ENCODE results near the gene HDAC5.

Gene HDAC5

DNA sequence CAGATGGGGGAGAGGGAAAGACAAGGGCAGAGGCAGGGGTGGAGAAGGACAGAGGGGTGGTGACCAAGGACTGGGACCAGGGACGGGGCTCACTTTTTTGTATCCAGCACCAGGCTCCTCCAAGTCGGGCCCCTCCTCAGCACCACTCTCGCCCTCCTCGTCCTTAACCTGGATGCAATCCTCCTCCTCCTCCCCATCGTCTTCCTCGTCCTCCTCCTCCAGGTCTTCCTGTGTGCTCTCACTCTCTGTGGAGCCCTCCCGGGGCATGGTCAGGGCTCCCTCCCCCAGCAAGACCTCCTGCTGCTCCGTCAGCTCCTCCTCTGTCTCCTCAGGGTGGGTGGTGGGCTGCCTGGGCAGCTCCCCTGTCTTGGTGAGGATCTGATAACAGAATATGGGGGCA lies 36.1 kb downstream of the HDAC5 start:
- DNase-seq (ENCODE audit: low read depth in 2 of 2): no peak

DNA sequence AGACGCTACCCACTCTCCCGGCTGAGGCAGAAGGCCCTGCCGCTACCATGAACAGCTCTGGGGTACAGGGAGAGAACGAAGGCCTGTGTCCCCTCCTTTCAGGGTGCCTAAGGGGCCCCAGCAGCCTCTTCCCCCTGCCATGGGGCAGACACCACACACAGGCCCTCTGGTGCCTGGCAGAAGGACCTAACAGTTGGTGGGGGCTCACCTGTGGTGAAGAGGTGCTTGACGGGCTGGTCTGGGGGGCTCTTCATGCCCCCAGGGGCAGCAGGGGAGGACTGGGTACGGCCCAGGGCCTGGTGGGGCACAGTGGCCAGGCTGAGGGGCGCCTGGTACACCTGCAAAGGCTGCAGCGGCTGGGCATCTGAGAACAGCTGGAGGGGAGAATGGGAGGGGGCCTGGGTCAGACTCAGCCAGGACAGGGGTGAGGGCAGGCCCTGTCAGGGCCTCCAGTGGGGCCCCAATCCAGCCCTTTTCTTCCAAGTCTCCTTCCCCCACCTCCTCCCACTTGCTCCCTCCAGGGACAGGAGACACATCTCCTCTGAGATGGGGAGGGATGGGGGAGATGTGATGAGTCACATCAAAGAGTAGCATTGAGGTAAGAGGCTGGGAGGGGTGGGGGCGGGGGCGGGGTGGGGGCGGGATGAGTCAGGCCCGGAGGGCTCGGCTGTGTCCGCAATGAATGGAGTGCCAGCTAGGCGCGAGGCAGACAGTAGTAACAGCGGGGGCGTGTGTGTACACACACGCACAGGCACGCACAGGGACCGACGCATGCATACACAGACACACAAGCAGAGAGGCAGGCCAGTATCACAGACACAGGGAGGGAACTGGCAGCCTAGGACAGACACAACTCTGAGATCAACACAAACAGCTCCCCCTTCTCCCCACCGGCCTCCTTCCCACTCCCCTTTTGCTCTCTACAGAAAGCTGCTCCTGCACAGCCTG lies 36.8 kb downstream of the HDAC5 start:
- DNase-seq (ENCODE audit: low read depth in 2 of 2): peak in 1 of 2 donors; percentile 20

DNA sequence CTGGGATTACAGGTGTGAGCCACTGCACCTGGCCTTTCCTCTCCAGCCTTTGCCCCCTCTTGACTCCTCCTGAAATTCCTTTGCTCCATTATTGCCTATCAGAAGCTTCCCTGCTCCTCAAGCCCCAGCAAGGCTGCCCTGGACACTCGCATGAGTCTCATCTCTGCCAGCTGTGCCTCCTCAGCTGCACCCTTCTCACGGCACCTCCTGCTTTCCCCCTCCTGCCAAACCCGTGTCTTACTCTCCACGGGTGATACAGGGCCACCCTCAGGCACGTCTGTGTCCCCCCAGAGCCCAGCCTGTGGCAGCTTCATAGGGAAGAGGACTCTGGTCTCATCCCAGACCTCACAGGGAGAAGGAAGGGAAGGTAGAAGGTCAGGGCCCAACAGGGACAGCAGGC lies 37.5 kb downstream of the HDAC5 start:
- no peak for DNase-seq (ENCODE audit: low read depth in 2 of 2)

DNA sequence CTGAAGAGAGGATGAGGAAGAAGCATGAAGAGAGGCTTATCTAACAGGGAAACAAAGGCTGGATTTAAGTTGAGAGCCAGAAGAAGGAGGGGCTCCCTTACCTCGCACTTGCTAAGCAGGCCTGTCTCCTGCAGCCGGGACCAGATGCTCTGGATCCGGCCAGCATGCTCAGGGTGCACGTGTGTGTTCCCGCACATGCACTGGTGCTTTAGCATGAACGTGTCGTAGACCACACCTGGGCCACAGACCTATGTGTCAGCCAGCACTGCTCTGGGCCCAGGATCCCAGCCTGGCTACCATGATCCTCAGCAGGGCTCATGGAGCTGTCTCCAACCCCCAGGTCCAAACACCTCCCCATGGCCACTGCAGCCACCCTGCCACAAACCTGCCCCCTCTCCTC lies 38.5 kb downstream of the HDAC5 start:
- DNase-seq (ENCODE audit: low read depth in 2 of 2): no peak

- no peak for DNase-seq (ENCODE audit: low read depth in 2 of 2)
Measured at GRCh38 chr17:44084131-44084538, 39.3 kb downstream of the HDAC5 start.

DNA sequence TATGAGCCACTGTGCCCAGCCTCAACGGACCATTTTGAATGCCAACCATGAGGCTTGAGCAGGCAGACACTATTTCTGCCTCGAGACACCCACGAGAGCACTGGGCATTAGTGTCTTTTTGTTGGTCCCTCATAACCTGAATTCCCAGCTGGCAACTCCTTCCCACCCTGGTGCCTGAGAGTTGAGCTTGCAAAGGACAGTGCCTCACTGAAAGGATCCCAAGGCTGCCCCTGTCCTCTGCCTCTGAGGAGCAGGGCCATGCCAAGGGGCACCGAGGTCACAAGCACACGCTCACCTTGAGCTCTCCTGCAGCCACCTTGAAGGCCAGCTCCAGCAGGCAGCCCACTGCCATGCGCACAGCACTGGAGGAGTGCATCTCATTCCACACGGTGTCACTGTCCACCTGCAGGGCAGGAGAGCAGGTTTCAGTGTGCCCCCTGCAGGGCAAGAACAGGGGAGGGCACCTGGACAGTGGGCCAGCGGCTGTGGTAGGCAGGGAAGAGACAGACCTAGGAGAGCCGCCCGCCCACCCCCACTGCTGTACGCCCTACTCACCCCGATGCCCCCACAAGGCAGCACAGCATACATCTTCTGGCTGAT lies 40.1 kb downstream of the HDAC5 start:
- DNase-seq (ENCODE audit: low read depth in 2 of 2): no peak

DNA sequence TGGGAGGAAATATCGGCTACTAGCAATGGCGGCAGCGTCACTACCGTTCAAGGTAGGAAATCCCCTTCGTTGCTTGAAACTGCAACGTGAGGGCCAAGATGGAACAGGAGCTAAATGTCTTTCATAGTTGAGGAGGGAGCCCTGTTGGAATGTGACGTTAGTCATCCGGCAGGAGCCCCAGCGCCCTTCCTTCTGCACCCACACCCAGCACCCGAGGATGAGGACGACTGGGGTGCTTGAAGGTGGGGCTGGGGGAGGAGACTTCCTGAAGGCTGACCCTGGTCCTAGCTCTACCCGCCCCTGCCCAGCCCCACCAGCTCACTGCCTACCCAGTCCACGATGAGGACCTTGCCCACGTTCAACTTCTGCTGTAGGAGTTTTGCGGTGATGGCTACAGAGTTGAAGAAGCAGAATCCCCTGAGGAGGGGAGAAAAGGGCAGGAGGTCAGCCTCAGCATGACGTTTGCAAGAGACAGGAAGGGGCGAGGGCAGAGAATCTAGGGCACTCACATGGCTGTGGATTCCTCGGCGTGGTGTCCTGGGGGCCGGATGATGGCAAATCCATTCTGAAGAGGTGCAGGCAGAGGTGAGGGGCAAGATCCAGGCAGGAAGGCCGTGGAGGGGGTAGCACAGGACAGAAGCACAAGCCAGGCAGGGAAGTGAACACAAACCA lies 41.0 kb downstream of the HDAC5 start:
- DNase-seq (ENCODE audit: low read depth in 2 of 2): no peak

DNA sequence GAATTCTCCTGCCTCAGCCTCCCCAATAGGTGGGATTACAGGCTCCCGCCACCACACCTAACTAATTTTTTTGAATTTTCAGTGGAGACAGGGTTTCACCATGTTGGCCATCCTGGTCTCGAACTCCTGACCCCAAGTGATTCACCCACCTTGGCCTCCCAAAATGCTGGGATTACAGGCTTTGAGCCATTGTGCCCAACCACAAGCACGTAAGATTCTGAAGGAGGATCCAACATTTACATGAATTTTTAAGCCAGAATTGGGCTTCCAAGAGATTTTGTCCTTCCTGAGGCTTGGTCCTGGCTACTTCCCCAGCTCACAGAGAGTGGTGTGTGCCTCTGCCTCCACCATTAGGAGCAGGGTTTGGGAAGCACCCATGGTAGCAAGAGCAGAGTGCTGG lies 41.8 kb downstream of the HDAC5 start:
- no peak for DNase-seq (ENCODE audit: low read depth in 2 of 2)

DNA sequence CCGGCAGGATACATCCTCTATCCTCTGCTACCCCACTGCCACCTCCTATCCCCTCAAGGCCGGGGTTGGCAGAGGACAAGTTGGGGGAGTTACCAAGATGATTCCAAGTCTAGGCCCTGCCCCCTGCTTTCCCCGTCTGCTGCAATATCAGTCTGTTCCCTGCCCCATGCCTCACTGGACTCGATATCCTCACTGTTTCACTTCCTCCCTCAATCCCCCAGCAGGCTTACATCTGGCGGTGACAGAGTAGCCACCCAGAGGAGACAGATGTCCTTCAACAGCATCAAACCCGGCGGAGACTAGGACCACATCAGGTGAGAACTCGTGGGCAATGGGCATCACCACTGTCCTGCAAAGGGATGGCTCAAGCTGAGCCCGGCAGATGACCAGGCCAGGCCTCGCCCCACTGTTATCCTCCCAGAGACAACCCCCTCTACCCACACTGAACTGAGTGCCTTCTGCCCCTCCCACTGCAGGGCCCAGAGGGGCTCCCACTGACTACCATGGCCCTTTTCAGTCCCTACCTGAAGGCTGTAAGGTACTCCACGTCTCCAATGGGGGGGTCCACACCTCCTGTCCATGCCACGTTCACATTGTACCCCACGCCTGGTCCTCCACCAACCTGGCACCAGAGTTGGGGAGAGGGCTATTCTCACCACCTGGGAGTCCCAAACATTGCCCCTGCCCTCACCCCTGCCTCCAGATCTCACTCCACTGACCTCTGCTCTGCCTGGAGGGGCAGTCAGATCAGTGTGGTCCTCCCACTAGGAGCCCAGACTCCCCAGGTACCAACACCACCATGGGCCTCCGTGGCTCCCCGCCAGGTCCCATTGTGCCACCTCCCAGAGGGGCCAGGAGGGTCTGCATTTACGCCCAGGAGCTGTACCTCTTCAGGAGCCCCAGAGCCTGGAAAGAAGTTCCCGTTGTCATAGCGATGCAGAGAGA lies 43.3 kb downstream of the HDAC5 start:
- DNase-seq (ENCODE audit: low read depth in 2 of 2): no peak

DNA sequence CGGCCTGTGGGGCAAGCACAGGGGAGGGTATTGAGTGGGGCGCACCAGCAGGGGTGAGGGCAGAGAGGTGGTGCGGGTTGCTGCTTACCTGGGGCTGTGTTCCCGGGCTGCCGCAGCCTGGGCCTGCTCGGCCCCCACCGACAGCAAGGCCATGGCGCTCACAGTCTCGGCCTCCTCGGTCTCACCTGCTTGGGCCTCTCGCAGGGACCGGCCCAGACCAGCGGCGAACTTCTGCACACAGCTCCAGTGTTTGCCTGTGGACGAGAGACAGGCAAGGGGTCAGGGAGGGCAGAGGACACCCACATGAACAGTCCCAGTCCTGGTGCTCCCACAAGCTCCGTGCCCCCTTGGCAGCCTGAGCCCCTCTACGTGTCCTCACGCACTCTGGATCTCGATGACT lies 45.0 kb downstream of the HDAC5 start:
- DNase-seq (ENCODE audit: low read depth in 2 of 2): no peak

GRCh38 chr17:44077595-44077909 lies 45.9 kb downstream of the HDAC5 start:
- no peak for DNase-seq (ENCODE audit: low read depth in 2 of 2)

DNA sequence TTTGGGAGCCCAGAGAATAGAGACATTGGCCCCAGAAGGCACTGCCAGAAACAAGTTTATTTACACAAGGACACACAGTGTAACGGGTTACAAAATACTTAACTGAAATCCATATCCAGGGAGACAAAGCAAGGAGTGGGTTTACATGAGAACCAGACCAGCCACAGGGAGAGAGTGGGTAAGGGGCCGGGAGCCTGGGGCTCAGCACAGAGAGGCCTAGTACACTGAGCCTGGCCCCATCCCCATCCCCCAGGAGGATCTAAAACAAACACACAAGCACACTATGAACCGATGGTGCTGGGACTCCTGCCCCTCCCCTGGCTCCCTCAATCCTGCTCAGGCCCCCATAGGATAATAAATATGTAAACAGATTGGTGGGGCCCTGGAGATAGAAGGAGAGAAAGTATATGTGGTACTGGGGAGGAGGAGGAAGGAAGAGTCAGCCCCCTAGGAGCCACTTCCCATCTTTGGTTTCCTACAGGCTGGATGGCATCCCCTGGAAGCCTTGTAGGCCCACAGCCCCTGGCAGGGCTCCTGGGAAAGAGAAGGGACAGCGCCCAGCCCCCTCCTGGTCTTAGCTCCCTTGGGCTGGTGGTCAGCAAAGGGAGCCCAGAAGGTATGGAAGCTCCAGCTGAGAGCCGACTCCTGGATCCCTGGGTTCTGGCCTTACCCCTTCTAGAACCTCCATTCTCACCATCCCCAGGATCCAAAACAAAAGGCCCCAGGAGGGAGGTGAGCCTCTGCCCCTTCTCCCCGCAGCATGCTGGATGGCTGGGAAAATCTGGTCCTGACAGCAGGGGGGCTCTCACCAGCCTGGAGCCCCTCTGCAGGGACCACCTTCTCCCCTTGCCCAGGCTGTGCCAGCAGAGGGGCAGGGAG lies 46.5 kb downstream of the HDAC5 start:
- no peak for DNase-seq (ENCODE audit: low read depth in 2 of 2)

- no peak for DNase-seq (ENCODE audit: low read depth in 2 of 2)
Measured at GRCh38 chr17:44075598-44076293, 47.7 kb downstream of the HDAC5 start.

- no peak for DNase-seq (ENCODE audit: low read depth in 2 of 2)
Measured at GRCh38 chr17:44074911-44075285, 48.5 kb downstream of the HDAC5 start.

DNA sequence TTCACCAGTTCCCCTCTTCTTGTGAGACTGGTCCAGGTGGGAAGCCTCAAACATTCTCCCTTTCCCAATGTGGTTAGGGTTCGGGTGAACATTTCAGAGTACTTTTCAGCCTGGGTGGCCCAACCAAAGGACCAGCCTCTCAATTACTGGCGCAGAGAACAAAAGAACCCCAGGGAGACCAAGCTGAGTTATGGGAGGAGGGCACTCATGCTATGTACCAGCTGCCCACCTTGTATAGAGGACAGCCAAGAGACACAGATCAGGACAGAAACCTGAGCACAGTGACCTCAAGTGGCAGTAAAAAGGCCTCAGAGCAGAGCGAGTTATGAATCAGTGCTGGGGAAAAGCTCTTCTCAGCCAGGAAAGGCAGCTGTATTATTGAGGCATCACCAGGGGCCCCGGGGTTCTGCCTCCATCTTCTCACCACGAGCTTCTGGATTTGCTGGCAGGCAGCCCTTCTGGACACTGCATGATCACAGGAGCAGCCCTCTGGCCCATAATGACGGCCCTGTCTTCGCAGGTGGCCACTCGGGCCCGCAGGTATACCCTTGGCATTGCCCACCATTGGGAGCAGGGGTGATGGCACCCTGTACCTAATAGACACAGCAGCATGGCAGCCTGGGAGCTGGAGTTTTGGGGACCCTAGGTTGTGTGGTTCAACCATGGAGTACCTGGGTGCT lies 49.1 kb downstream of the HDAC5 start:
- no peak for DNase-seq (ENCODE audit: low read depth in 2 of 2)

GRCh38 chr17:44071772-44072171 lies 51.7 kb downstream of the HDAC5 start:
- DNase-seq (ENCODE audit: low read depth in 2 of 2): no peak

DNA sequence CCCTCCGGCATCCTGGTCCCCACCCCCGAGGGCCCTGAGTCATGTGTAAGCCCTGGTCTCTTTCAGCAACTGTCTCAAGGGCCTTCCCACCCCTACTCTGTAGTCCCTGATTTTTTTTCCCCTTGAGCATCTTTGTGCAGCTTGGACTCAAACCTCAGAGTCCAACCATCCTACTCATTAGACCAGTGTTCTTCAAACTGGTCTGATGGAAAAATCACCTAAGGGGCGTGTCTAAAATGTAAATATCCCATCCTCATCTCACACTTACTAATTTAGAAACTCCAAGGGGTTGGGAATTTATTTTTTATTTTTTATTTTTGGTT lies 52.3 kb downstream of the HDAC5 start:
- no peak for DNase-seq (ENCODE audit: low read depth in 2 of 2)

- peak; percentile 38 to 59 for DNase-seq (ENCODE audit: low read depth in 2 of 2)
Measured at GRCh38 chr17:44070455-44071197, 52.8 kb downstream of the HDAC5 start, which contains the start of gene G6PC3. Gene G6PC3, plus strand, starts transcription at chr17:44070735. Its CDS starts 231 bp downstream, at chr17:44070966.

DNA sequence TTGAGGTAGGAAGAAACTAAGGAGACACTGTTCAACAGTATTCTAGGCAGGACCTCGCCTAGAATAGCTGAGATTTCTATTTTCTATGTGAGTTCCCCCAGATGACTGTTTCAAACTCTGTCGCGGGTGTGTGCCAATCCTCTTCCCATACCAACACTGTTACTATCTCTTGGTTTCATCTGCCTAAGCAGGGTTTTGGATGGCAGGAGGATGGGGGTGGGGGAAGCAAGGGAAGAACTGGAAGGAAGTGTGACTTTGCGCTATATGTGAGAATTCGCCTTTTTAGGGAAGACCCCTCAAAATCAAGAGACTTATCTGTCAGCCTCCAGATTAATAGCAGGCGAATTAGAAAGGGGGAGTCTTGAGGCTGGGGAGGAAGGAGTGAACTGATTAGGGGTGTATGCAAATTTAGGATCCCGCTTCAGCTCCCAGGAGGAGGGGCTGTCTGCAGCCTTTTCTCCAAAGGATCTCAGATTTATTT lies 53.4 kb downstream of the HDAC5 start:
- no peak for DNase-seq (ENCODE audit: low read depth in 2 of 2)
